HG02884 (cell line): ENCODE data around the gene RAP1A.
"Not testable (repeated sequence)": the region's sequence is repeated elsewhere in the genome, so short reads cannot be mapped to it uniquely, and the experiment has no call there.

Experiments used
- ATAC-seq: cut with Tn5 transposase; IDR thresholded peaks from one replicate; pipeline ENCODE4 v1.9.1; 2021; ENCODE audit warnings: mild to moderate bottlenecking, moderate library complexity; ENCODE audit not compliant: unreplicated experiment

Gene RAP1A

DNA sequence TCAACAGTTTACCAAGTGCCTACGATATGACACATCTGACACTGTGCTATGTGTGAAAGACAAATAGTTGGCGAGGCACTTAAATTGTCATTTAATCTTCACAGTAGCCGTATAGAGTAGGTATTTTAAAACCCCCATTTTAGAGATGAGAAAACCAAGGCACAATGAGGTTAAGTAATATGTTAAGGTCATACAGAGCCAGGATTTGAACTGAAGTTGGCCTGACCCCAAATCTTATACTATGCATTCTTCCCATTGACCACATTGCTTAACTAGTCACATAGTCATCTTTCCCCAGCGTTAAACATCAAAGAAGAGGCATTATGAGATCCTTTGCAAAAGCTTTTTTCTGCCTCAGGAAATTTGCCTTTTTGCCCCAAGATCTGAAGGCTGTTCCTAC, 115.7 kb downstream of the RAP1A start:
- no peak for ATAC-seq

DNA sequence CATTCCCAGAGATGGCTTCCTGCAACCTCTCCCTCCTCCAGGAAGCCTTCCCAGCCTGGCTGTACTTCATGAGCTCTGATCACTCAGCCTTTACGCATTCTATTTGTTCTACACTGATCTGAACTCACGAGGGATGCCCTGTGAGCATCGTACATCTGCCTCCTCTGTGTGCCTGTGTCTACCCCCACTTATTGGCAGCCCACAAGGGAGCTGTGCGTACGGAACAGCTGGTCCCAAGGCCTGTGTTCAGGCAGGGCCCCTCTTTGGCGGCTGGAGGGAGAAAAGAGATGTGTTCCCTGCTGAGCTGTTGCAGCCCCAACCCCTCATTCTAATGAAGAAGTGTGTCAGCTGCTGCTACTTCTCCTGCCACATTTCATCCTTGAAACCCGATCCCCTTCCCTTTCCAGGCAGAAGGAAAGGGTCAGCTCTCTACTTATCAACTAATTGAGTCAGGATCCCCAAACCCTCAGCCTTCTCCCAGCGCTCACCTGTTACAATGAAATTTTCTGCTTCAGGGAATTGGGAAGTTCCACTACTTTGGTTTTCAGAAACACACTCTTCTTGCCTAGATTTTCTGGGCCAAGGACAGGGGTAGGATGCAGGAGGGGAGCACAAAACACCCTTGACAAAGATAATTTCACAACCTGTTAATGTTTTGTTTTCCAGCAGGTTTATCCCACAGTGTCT, 116.4 kb downstream of the RAP1A start:
- no peak for ATAC-seq

DNA sequence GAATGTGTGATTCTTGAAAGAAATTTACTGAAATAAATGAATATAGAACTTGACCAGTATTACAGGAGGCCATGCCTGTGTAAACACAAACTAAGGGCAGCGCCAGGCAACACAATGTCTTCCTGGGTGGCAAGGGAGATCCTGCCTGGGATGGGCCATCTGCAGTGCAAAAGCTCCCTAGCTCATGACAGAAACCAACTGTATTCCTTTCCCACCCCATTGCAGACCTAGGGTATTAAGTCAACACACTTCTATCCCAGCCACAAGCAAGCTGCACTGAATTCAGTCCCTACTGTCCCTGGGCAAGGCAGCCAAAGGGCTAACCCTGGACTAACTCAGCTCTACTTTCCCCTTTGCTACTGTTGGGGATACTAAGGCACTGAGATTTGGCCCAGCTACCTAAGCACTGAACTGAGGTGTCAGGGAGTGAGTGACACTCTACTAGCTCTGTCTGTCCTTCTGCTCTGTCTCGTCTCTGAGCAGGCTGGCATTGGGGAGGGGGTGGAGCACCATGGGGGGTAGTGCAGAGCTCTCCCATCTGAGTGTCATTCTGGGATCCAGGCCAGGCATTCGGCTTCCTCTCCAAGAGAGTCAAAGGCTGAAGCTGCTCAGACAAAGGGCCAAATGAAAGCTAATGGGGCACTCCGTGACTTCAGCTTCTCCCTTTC, 117.1 kb downstream of the RAP1A start:
- ATAC-seq: no peak

- ATAC-seq: no peak
Measured at GRCh38 chr1:111737216-111738132, 117.9 kb downstream of the RAP1A start.

DNA sequence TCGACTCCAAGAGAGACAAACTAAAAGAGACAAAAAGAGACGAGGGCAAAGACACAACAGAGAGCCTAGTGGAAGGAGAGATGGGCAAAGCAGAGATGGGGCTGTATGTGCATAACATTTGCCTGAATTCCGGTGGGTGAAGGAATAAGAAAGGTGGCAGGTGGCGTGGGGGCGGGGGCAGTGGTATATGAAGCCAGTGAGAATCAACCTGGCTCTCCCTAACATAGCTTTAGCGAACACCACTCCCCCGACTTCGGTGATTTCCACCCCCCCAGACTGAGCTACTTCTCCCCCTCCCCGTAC, 118.5 kb downstream of the RAP1A start:
- ATAC-seq: no peak

- ATAC-seq: peak; percentile 40
Measured at GRCh38 chr1:111738436-111739193, 119.0 kb downstream of the RAP1A start.

- ATAC-seq: peak; percentile 85
Measured at GRCh38 chr1:111739194-111739924, 119.8 kb downstream of the RAP1A start, which contains the start of gene INKA2. INKA2 (minus strand) TSS chr1:111739395; CDS start chr1:111739242, 153 bp downstream.

- no peak for ATAC-seq
Measured at GRCh38 chr1:111739925-111740765, 120.6 kb downstream of the RAP1A start.

GRCh38 chr1:111742292-111742691, 122.7 kb downstream of the RAP1A start:
- ATAC-seq: not testable (repeated sequence)

GRCh38 chr1:111742938-111743549, 123.5 kb downstream of the RAP1A start:
- ATAC-seq: no peak

DNA sequence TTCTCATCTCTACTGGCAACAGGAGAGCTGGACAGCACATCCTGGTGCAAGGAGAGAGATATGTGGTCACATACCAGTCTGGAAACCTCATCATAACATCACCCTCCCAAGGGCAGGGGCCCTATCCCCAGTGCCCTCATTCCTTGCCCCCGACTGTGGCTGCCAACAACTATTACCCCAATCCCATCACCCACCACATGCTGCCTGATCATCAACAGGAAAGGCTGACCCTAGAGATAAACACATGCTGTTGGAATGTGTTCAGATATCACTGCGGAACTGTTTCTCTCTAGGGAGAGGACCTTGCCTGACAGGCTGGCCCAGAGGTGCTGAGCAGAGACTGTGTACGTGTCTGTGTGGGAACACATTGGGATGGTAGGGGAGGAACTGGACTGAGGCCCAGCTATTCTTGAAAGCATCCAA, 124.1 kb downstream of the RAP1A start:
- ATAC-seq: no peak

DNA sequence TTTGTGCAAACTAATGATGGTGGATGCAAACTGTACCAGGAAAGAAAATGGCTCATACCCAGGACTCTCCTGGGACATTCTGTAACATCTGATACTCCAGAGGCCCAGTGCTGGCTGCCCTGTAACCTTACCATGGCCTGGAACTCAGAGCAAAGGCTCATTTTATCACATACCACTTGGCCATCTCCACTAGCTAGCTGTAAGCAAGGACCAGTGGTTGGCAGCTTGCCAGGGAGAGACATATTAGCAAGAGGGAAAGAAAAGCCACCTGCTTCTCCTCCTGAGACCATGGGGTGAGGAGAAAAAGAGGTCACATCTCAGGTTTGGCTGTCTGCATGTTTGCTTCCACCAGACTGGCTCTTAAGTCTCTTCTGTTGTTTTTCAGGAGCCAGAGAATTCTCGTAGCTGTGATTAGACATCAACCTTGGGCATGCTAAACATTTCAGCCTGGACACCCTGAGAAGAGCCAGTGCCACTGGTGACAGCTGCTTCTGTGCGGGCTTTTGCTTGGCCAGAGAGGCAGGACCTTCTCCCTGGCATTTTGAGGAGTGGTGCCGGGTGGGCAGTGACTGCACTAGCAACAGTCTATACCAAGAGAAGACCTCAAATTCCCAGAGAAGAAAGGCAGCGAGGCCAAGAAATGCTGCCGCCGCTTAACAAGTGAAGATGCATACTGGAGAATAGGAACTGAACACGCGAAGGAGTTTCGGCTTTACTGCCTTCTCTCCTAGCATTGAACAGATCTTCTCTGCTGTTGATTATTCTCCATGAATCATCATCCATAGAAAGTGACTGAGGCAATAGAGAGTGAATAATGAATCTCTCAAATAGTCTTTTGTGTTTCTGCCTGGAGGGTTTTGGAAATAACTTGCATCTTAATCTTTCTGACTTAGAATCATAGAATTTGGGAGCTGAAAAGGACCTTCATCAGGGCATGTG, 126.4 kb downstream of the RAP1A start:
- no peak for ATAC-seq

GRCh38 chr1:111746614-111746999, 127.0 kb downstream of the RAP1A start:
- ATAC-seq: no peak

- ATAC-seq: peak; percentile 73
Measured at GRCh38 chr1:111747282-111747734, 127.7 kb downstream of the RAP1A start.

GRCh38 chr1:111747947-111748346, 128.4 kb downstream of the RAP1A start:
- no peak for ATAC-seq

DNA sequence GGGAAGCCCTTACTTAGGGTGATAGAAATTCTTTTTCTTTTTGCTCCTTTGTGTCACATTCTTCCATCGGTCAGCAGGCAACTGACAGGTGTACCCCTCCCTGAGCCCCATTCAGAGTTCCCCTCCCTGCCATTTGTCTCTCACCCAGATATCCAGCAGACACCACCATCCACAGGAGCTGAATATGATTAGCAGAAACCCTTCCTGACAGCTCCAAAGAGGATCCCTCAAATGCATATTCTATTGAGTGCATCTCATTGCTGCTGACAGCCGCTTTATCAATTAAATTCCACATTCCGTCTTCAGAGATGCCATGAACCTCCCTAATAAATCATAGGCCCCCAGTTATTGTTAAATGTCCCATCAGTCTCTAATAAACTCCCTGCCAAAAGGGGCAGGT, 130.0 kb downstream of the RAP1A start:
- ATAC-seq: no peak

DNA sequence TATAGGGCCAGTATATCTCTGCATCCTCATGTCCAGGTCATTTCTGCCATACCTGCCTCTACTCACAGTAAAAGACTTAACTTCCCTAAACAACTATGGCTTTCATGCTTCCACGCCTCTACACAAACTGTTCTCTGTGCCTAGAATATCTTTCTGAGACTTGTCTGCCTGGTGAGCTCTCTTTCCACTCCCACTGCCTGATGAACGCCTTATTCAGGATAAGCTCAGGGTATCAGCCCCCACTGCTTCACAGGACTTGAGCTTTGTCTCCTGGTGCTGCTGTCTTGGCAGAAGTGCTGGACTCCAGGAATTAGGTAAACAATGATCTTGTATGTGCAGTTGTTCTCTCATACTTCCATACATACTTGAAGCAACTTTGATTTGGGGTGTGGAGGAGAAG, 131.3 kb downstream of the RAP1A start:
- ATAC-seq: no peak
